Measurements from ENCODE around the gene STAT3.
"Not testable (repeated sequence)": the region's sequence is repeated elsewhere in the genome, so short reads cannot be mapped to it uniquely, and the experiment has no call there.

STAT3 gene

GRCh38 chr17:42274253-42274542 lies 114.0 kb downstream of the STAT3 start:
- DNase-seq, result no peak

- peak in 1 of 2 donors; percentile 40 for DNase-seq
Observed at GRCh38 chr17:42273474-42274252, 114.6 kb downstream of the STAT3 start.

- DNase-seq, result peak in 1 of 2 donors; percentile 69
Observed at GRCh38 chr17:42272162-42272907, 115.9 kb downstream of the STAT3 start.

- DNase-seq, result no peak
Observed at GRCh38 chr17:42271779-42272035, 116.5 kb downstream of the STAT3 start.

GRCh38 chr17:42271006-42271778 lies 117.0 kb downstream of the STAT3 start:
- no peak for DNase-seq

GRCh38 chr17:42270596-42270995 lies 117.6 kb downstream of the STAT3 start:
- no peak for DNase-seq

- no peak for DNase-seq
Observed at GRCh38 chr17:42270170-42270535, 118.1 kb downstream of the STAT3 start.

- DNase-seq, result no peak
Observed at GRCh38 chr17:42268236-42268635, 120.0 kb downstream of the STAT3 start.

GRCh38 chr17:42266918-42267766 lies 121.1 kb downstream of the STAT3 start:
- peak; percentile 72 to 81 for DNase-seq

- DNase-seq, result no peak
Observed at GRCh38 chr17:42266462-42266861, 121.8 kb downstream of the STAT3 start.

GRCh38 chr17:42264366-42264765 lies 123.9 kb downstream of the STAT3 start:
- DNase-seq, result not testable (repeated sequence)

Measured in CD4-positive, alpha-beta T cell treated with Interleukin-1 beta for 1 hour (primary cell).